ENCODE data around the gene CHST12.

CHST12 gene

GRCh38 chr7:2482725-2483451 is 79.5 kb downstream of the CHST12 start:
- DNase-seq: no peak

GRCh38 chr7:2483494-2483893 is 80.1 kb downstream of the CHST12 start:
- no peak for DNase-seq

GRCh38 chr7:2484868-2485267 is 81.5 kb downstream of the CHST12 start:
- DNase-seq: no peak

GRCh38 chr7:2487586-2488271 is 84.3 kb downstream of the CHST12 start:
- no peak for DNase-seq

GRCh38 chr7:2488272-2488645 is 84.8 kb downstream of the CHST12 start:
- no peak for DNase-seq

DNA sequence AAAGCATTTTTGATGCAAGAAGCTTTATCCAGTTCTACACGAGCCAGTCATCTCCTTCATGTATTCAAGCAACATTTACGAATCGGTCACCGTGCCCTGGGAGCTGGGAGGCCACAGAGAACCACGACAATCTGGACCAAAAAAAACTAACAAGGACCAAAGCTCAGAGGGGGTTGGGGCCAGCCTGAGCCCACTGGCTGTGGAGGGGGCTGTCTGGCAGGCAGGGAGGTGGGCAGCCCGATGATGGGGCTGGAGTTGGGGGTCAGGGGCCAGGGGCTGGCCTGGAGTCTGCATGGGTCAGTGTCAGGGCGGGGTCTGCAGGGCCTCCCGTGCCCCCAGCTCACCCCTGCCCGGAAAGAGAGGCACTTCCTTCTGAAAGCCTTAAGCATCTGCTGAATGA is 85.3 kb downstream of the CHST12 start:
- DNase-seq: no peak

- no peak for DNase-seq
Observed at GRCh38 chr7:2490181-2490651, 86.8 kb downstream of the CHST12 start.

DNA sequence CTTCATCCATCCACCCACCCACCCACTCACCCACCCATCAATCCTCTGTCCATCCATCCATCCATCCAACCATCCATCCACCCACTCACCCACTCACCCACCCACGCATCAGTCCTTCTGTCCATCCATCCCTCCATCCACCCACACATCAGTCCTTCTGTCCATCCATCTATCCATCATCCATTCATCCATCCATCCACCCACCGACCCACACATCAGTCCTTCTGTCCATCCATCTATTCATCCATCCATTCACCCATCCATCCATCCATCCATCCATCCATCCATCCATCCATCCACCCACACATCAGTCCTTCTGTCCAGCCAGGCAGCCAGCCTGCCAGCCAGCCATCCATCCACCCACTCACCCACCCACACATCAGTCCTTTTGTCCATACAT is 88.6 kb downstream of the CHST12 start:
- DNase-seq: no peak

GRCh38 chr7:2493205-2494164 is 90.1 kb downstream of the CHST12 start:
- no peak for DNase-seq

DNA sequence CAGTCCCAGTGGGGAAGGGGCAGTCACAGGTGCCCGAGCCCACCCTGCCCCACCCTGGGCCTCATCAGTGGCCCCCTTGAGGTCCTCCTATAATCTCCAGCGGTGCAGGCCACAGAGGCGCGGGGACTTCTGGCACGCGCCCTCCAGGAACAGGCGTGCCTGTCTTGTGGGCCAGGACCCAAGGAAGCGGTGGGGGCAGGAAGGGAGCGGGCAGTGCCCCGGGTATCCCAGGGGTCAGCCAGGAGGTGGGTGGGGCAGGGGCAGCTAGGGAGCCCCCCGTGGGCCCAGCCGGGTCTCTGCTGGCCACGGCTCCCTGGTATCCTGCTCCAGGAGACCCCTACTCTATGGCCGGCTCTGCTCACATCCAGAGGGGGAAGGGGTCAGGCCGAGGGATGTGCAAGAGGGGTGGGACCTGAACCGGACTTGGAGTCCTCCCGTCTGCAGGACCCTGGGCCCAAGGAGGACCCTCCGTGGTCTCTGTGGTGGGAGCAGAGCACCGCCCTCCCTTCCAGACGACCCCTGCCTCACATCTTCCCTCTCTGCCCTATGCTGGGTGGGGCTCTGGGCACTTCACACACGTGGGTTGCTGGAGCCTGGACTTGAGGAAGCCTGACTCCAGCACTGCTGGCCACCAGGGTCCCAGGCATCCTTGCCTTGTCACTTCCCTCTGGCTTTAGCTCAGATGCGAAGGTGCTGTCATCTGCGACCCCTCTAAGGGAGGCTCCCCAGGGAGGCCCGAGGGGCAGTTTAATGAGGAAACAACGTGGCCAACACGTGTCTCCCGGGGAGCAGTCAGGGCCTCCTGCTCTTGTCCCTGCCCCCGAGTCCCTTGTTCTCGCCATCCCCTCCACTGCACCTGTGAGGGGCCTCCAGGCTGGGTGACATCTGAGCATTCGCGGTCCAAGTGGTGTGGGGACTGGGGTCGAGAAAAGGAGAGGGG is 91.0 kb downstream of the CHST12 start:
- DNase-seq: no peak

GRCh38 chr7:2495418-2496299 is 92.2 kb downstream of the CHST12 start:
- DNase-seq: no peak

GRCh38 chr7:2496375-2496774 is 93.0 kb downstream of the CHST12 start:
- DNase-seq: no peak

DNA sequence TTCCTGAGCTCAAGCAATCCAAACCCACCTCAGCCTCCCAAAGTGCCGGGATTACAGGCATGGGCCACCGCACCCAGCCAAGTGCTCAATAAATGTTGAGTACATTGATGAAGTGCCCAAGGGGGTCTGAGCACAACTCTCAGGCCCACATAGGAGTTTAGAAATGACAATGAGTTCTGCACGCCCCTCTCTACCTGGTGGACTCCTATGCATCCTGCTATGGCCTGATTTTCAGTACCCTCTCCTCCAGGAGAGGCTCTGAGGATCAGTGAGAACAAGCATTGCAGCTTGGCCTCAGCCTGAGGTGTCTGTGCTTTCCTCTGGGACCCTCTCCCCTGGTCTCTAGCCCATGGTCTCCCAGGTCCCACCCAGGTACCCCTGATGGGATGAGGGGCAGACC is 93.7 kb downstream of the CHST12 start:
- DNase-seq: no peak

DNA sequence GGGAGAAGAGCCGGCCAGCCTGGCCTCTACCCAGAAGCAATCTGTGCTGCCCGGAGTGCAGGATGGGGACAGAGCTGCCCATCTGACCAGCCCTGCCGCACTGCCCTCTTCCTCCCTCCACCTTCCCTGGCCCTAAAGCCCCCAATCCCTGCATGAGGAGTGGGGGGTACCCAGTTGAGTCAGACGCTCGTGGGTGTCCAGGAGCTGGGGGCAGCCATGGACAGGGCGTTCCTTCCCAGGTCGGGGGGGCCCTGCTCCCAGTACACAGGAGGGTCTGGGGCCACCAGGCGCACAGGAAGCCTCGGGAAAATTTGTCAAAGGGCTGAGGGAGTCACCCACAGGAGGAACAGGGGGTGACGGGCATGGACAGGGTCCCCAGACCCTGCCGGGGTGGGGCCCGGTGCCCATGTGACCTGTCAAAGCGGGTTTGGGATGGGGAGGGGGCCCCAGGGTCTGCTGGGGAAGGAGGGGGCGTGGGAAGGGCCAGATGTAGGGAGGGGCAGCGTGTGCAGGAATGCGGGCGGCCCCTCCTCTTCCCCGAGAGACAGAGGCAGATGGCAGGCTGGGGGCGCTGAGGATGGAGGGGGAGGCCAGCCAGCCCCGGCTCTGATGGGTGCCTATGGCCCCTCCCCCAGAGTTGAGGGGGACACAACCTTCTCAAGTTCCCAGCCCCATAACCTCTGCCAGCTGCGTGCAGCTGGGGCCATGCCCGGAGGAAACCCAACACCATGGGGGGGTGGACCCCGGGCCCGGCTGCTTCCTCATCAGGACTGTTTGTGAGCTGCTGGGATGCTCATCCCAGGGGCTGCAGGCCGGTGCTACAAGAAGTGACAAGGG is 94.3 kb downstream of the CHST12 start:
- no peak for DNase-seq

Measured in stimulated activated CD4-positive, alpha-beta T cell treated with anti-CD3 and anti-CD28 coated beads, Interleukin-2, amount 100 ng/mL, for 24 hours (primary cell).